OCI-LY1 (cell line): Measurements from ENCODE around the gene GADD45B.
"Not testable (repeated sequence)": the region's sequence is repeated elsewhere in the genome, so short reads cannot be mapped to it uniquely, and the experiment has no call there.

Experiments
- H2AFZ ChIP-seq: fragments of 200-600 bp; sonication (generic), shearing (Covaris generic); 2 replicates; pipeline ENCODE4 v1.6.0; 2014; ENCODE audit warnings: antibody characterized with exemption, mild to moderate bottlenecking, low read length
- H3F3A ChIP-seq: fragments of 200-600 bp; sonication (generic), shearing (Covaris generic); 2 replicates; pipeline ENCODE4 v1.6.0; 2014; ENCODE audit warnings: mild to moderate bottlenecking, antibody characterized with exemption, low read length, moderate library complexity; ENCODE audit not compliant: insufficient read depth
- H3K27ac ChIP-seq: fragments of 200-600 bp; sonication (generic); 2 replicates; pipeline ENCODE4 v1.5.1; 2014; ENCODE audit warnings: low read length, mixed run types, mild to moderate bottlenecking, low read depth; ENCODE audit not compliant: poor library complexity, severe bottlenecking
- H3K27me3 ChIP-seq: fragments of 200-600 bp; sonication (generic); 2 replicates; pipeline ENCODE4 v1.6.0; 2014; ENCODE audit warnings: antibody characterized with exemption, mild to moderate bottlenecking, low read length, moderate library complexity; ENCODE audit not compliant: insufficient read depth
- H3K36me3 ChIP-seq: fragments of 200-600 bp; sonication (generic); 2 replicates; pipeline ENCODE4 v1.6.1; 2014; ENCODE audit warnings: mild to moderate bottlenecking, antibody characterized with exemption, low read length, moderate library complexity, mixed read lengths; ENCODE audit not compliant: insufficient read depth
- H3K4me1 ChIP-seq: fragments of 200-600 bp; sonication (generic); 2 replicates; pipeline ENCODE4 v1.5.1; 2014; ENCODE audit warnings: mild to moderate bottlenecking, low read length, moderate library complexity; ENCODE audit not compliant: insufficient read depth, severe bottlenecking
- H3K4me2 ChIP-seq: fragments of 200-600 bp; sonication (generic), shearing (Covaris generic); 2 replicates; pipeline ENCODE4 v1.6.1; 2014; ENCODE audit warnings: low read length
- H3K4me3 ChIP-seq: fragments of 200-600 bp; sonication (generic); 2 replicates; pipeline ENCODE4 v1.5.1; 2014; ENCODE audit warnings: low read length, low read depth, mild to moderate bottlenecking, mixed read lengths; ENCODE audit not compliant: poor library complexity, severe bottlenecking
- H3K79me2 ChIP-seq: fragments of 200-600 bp; shearing (Covaris generic); 2 replicates; pipeline ENCODE4 v1.6.1; 2016; ENCODE audit warnings: mixed run types, low read length, mixed read lengths; ENCODE audit not compliant: insufficient read depth
- H3K9ac ChIP-seq: fragments of 200-600 bp; sonication (generic), shearing (Covaris generic); 2 replicates; pipeline ENCODE4 v1.6.1; 2014; ENCODE audit warnings: mild to moderate bottlenecking, low read length, mixed read lengths
- H3K9me2 ChIP-seq: fragments of 200-600 bp; sonication (generic), shearing (Covaris generic); 2 replicates; pipeline ENCODE4 v1.6.1; 2014; ENCODE audit warnings: low read depth, mild to moderate bottlenecking, low read length, mixed read lengths
- H3K9me3 ChIP-seq: fragments of 200-600 bp; shearing (Covaris generic); 2 replicates; pipeline ENCODE4 v1.6.1; 2014; ENCODE audit warnings: low read length, mixed read lengths
- H4K20me1 ChIP-seq: fragments of 200-600 bp; sonication (generic), shearing (Covaris generic); 2 replicates; pipeline ENCODE4 v1.6.0; 2016; ENCODE audit warnings: mild to moderate bottlenecking, low read length; ENCODE audit not compliant: insufficient read depth
- EZH2 ChIP-seq: fragments of 200-600 bp; sonication (generic), shearing (Covaris generic); IDR thresholded peaks from 2 replicates; pipeline ENCODE4 v1.8.0; 2017; ENCODE audit warnings: borderline replicate concordance, mixed run types, mild to moderate bottlenecking, antibody characterized with exemption, low read length, moderate library complexity, mixed read lengths
- TF ChIP-seq, protein P1 (sequence below): fragments of 200-600 bp; sonication (generic), shearing (Covaris generic); IDR thresholded peaks from 2 replicates; pipeline ENCODE4 v1.5.1; 2017; ENCODE audit warnings: mild to moderate bottlenecking, antibody characterized with exemption, low read length, moderate library complexity, mixed read lengths

GADD45B gene

DNA sequence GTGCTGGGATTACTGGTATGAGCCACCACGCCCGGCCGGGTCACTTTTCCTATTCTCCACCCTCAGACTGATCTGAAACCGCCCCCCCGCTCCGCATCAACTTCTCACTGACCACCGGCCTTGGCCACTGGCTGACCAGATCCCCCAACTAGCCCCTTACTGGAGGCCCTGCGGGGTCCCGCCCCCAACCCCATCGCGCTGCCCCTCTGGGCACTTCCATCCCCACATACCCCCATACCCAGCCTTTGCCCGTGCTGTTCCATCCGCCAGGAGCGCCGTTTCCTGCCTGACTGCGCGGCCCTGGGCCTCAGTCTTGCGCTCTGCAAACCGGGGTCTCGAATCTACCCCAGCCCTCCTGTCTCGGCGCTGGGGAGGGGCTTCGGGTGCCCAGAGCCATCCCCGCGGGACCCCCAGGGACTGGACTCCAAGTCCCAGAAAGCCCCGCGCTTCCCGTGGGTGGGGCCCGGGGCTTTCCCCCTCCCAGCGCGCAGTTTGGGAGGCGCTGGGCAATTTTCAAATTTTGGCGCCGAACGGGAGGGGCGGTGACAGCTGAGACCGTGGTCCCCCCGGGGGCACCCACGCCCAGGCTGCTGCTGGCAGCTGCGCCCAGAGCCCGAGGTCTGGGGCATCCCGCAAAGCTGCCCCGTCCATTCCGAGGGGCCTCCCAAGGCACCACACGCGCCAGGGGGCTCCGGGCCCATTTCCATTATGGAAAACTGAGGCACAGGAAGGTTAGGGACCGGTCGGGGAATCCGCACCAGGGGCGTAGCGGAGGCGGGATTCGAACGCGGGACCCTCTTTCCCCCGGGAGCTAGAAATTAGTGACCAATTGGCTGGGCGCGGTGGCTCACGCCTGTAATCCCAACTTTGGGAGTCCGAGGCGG, 13.9 kb upstream of the GADD45B start:
- Histone ChIP-seq H3F3A (peaks cover 6% of the 10 kb centered on the region; the same call in 1 of the 2 replicates), H3K79me2 (no peaks in the 10 kb centered on the region), H3K4me1 (peaks cover 23% of the 10 kb centered on the region), H3K27ac (no peak overlapping the region), H3K36me3 (no peaks in the 10 kb centered on the region), H3K9me2 (no peaks in the 10 kb centered on the region), H3K9ac (peak overlapping the region; percentile 53), H2AFZ (no peak overlapping the region; the same call in 1 of the 2 replicates), H3K4me2 (peak overlapping the region; percentile 75), H3K27me3 (0 out of 2 replicates have a peak, but pooled peaks cover 5% of the 10 kb centered on the region), H4K20me1 (no peaks in the 10 kb centered on the region), H3K9me3 (no peaks in the 10 kb centered on the region), H3K4me3 (peak overlapping the region; percentile 61)
- TF ChIP-seq, protein P1, sequence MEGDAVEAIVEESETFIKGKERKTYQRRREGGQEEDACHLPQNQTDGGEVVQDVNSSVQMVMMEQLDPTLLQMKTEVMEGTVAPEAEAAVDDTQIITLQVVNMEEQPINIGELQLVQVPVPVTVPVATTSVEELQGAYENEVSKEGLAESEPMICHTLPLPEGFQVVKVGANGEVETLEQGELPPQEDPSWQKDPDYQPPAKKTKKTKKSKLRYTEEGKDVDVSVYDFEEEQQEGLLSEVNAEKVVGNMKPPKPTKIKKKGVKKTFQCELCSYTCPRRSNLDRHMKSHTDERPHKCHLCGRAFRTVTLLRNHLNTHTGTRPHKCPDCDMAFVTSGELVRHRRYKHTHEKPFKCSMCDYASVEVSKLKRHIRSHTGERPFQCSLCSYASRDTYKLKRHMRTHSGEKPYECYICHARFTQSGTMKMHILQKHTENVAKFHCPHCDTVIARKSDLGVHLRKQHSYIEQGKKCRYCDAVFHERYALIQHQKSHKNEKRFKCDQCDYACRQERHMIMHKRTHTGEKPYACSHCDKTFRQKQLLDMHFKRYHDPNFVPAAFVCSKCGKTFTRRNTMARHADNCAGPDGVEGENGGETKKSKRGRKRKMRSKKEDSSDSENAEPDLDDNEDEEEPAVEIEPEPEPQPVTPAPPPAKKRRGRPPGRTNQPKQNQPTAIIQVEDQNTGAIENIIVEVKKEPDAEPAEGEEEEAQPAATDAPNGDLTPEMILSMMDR, result no peak
- no peak for TF ChIP-seq EZH2

DNA sequence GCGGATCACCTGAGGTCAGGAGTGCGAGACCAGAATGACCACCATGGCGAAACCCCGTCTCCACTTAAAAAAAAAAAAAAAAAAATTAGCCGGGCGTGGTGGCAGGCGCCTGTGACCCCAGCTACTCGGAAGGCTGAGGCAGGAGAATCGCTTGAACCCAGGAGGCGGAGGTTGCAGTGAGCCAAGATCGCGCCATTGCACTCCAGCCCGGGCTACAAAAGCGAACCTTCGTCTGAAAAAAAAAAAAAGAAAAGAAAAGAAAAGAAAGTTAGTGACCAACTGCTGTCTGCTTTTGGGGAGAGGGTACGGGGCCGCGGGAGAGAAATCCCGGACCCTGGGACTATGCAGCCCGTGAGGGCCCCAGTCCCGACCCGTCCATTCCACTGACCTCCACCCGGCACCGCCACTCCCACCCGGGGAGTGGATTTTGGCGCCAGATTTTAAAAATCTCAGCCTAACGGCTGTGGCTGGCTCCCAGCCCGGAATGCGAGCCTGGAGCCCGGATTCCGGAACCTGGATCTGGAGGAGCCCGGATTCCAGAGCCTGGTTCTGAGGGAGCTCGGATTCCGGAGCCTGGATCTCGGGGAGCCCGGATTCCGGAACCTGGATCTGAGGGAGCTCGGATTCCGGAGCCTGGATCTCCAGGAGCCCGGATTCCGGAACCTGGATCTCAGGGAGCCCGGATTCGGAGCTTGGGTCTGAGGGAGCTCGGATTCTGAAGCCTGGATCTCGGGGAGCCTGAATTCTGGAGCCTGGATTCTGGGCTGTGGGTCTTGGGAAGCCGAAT, 13.1 kb upstream of the GADD45B start:
- Histone ChIP-seq H3K27ac (no peak overlapping the region), H3K9me2 (no peaks in the 10 kb centered on the region), H3K9me3 (no peaks in the 10 kb centered on the region), H3K4me3 (peak overlapping the region; percentile 61), H3K79me2 (no peaks in the 10 kb centered on the region), H4K20me1 (no peaks in the 10 kb centered on the region), H2AFZ (no peak overlapping the region), H3F3A (peaks cover 6% of the 10 kb centered on the region; the same call in 1 of the 2 replicates), H3K4me2 (peak overlapping the region; percentile 75), H3K9ac (peak overlapping the region; percentile 53), H3K27me3 (0 out of 2 replicates have a peak, but pooled peaks cover 5% of the 10 kb centered on the region), H3K4me1 (peaks cover 20% of the 10 kb centered on the region), H3K36me3 (no peaks in the 10 kb centered on the region)
- no peak for TF ChIP-seq EZH2
- TF ChIP-seq, protein P1, result no peak

DNA sequence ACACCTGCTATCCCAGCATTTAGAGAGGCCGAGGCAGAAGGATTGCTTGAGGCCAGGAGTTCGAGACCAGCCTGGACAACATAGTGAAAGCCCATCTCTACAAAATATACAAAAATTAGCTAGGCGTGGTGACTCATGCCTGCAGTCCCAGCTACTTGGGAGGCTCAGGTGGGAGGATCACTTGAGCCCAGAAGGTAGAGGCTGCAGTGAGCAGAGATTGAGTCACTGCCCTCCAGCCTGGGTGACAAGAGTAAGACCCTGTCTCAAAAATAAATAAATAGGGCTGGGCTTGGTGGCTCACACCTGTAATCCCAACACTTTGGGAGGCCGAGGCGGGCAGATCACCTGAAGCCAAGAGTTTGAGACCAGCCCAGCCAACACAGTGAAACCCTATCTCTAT, 12.2 kb upstream of the GADD45B start:
- not testable (repeated sequence) for H3K9me2 ChIP-seq, H3K36me3 ChIP-seq, H3K4me2 ChIP-seq, H3K27me3 ChIP-seq, H3K79me2 ChIP-seq, H3K27ac ChIP-seq, H2AFZ ChIP-seq, H3K4me3 ChIP-seq, H3F3A ChIP-seq, H4K20me1 ChIP-seq, H3K9ac ChIP-seq, H3K9me3 ChIP-seq
- H3K4me1 ChIP-seq, result peaks cover 20% of the 10 kb centered on the region
